HG02885 (cell line): ENCODE results near the gene SHISA8.
A peak's percentile ranks its signal among the peaks of the same experiment; 100 is the strongest.

Source experiments
- ATAC-seq: cut with Tn5 transposase; IDR thresholded peaks from one replicate; pipeline ENCODE4 v1.9.1; 2021; ENCODE audit warnings: mild to moderate bottlenecking; ENCODE audit not compliant: unreplicated experiment, poor library complexity

SHISA8 gene

DNA sequence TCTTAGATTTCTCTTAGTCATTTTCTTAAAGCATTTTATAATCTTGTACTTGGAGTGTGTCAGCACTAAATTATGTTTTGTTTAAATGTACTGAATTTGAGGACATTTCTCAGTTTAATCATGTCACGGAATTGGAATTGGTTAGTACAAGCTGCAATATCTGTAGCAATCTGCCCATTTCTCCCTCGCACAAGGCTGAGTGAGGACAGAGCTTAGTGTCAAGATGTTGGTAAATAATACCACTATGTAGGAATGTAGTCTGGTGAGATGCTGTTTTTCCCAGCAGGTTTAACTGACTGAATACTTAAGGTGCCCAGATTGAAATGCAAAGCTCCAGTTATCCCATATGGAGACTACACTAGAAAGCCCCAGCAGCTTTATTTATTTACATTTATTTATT, 51.4 kb downstream of the SHISA8 start:
- no peak for ATAC-seq

DNA sequence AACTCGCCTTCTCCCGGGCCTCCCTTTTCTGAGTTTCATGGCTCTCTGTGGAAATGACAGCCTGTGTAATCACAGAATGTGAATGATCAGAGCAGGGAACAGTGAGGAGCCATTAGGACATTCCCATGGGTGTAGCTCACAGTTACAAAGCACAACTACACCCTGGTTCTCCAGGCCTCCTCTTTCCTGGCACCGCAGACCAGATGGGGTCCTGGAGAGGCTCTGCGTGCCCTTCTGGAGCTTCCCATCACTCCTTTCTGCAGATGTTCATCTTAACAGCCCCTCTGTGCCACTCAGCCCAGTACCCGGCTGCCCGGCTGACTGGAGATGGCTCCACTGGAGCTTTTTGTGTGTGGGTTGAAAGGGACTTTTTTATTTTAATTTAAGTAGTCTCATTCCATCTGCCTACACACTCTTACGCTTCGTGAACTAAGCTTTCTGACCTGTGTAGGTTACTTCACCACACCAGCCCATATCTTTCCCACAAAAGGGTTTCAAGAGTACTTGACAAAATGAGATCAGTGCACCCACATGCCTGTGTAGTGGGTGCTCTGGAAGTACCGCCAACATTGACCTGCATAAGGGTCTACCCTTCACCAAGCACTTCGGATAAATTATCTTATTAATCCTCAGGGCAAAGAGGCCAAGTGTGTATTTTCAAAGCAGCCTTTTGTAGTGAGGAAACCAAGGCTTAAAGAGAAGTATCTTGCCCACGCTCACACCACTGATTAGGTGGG, 52.2 kb downstream of the SHISA8 start:
- ATAC-seq = peak; percentile 60

DNA sequence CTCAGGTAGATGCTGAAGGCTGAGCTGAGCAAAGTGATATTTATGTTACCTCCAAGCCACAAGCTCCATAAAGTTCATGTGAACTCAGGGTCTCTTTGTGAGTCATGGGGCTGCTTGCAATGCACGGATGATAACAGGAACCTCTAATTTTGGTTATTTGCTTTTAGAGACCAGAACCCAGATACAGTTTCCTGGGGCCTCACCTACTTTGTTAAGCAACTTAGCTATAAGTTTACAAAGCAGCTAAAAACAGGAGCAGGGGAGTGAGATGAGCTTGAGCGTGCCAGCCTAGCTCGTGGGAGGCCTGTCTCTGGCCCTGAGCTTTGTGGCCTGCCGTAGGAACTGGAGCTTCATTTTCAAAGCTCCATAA, 52.7 kb downstream of the SHISA8 start:
- ATAC-seq = peak; percentile 73
